H1 (cell line): ENCODE data around the gene CERS1. TPM values are rescaled to one million over a fixed set of nuclear protein-coding genes. Genes with fewer than 3 reads are reported as not detected.

ENCODE experiments used
- CTCF ChIA-PET: fragments of 300-600 bp; sonication (Branson Sonifier 250); formaldehyde crosslinking; loops from one replicate; lab custom pipeline; 2021; ENCODE audit not compliant: partially characterized antibody; lab: Charles Lee
- POLR2A ChIA-PET: fragments of 300-600 bp; sonication (Branson Sonifier 250); formaldehyde crosslinking; loops from one replicate; lab custom pipeline; 2021; ENCODE audit warnings: inconsistent platforms; ENCODE audit not compliant: partially characterized antibody; lab: Charles Lee
- DNase-seq, 2 experiments: peaks; one replicate each; pipeline versions ENCODE4 v3.0.0 to v3.0.0-alpha.2; 2010 to 2022; ENCODE audit warnings: low spot score in 2 of 2, low read depth in 1 of 2, mixed read lengths in 1 of 2
- FAIRE-seq: peaks from 2 replicates; lab custom pipeline; 2011; peaks lifted over from hg19 to GRCh38; lab: Jason Lieb, UNC
- H2AFZ ChIP-seq: 2 replicates; pipeline ENCODE4 v1.8.1; 2012; ENCODE audit warnings: low read length, inconsistent platforms
- H2AK5ac ChIP-seq: 2 replicates; pipeline ENCODE4 v1.6.1; 2013; ENCODE audit warnings: low read depth, low read length
- H2BK120ac ChIP-seq: replicated peaks from 2 replicates; pipeline ENCODE3; 2013; ENCODE audit warnings: low read depth, low read length, inconsistent platforms
- H2BK12ac ChIP-seq: 2 replicates; pipeline ENCODE4 v1.6.1; 2013; ENCODE audit warnings: low read depth, low read length
- H2BK15ac ChIP-seq: 2 replicates; pipeline ENCODE4 v1.6.1; 2013; ENCODE audit warnings: low read length
- H2BK20ac ChIP-seq: 2 replicates; pipeline ENCODE4 v1.6.1; 2013; ENCODE audit warnings: low read length
- H2BK5ac ChIP-seq: 2 replicates; pipeline ENCODE4 v1.6.1; 2013; ENCODE audit warnings: low read depth, low read length
- H3K14ac ChIP-seq: 2 replicates; pipeline ENCODE4 v1.6.1; 2013; ENCODE audit warnings: inconsistent platforms; ENCODE audit not compliant: insufficient read length
- H3K18ac ChIP-seq: 2 replicates; pipeline ENCODE4 v1.6.1; 2013; ENCODE audit warnings: low read length; ENCODE audit errors: extremely low read depth
- H3K23ac ChIP-seq: 2 replicates; pipeline ENCODE4 v1.6.1; 2013; ENCODE audit warnings: inconsistent platforms; ENCODE audit not compliant: insufficient read length
- H3K23me2 ChIP-seq: 2 replicates; pipeline ENCODE4 v1.6.1; 2013; ENCODE audit warnings: low read depth, low read length
- H3K27ac ChIP-seq: 2 replicates; pipeline ENCODE4 v1.6.1; 2011; ENCODE audit warnings: low read depth, low read length, inconsistent platforms
- H3K27me3 ChIP-seq, 4 experiments: replicated peaks in 1 of 4; 1 replicate in 1 of 4; 2 replicates in 3 of 4; pipeline versions ENCODE4 v1.6.1 to v1.8.1; 2011 to 2013; ENCODE audit warnings: low read length in 3 of 4, mild to moderate bottlenecking in 3 of 4, inconsistent platforms in 2 of 4, mixed read lengths in 2 of 4, moderate library complexity in 1 of 4; ENCODE audit not compliant: control insufficient read depth in 3 of 4, insufficient read depth in 3 of 4; ENCODE audit errors: extremely low read depth in 1 of 4
- H3K36me3 ChIP-seq, 4 experiments: 2 replicates each; pipeline versions ENCODE4 v1.6.1 to v1.8.1; 2011 to 2013; ENCODE audit warnings: mild to moderate bottlenecking in 4 of 4, low read length in 3 of 4, moderate library complexity in 2 of 4, control low read depth in 1 of 4, inconsistent platforms in 1 of 4; ENCODE audit not compliant: insufficient read depth in 4 of 4, control insufficient read depth in 2 of 4
- H3K4ac ChIP-seq: replicated peaks from 2 replicates; pipeline ENCODE3; 2013; ENCODE audit warnings: low read length, low read depth, mixed read lengths, inconsistent platforms; ENCODE audit not compliant: insufficient read length
- H3K4me1 ChIP-seq, 4 experiments: replicated peaks in 1 of 4; 1 replicate in 1 of 4; 2 replicates in 3 of 4; pipeline versions ENCODE4 v1.6.1 to v1.8.1; 2011 to 2013; ENCODE audit warnings: low read length in 3 of 4, inconsistent platforms in 2 of 4, mixed read lengths in 1 of 4; ENCODE audit not compliant: insufficient read depth in 4 of 4, control insufficient read depth in 3 of 4
- H3K4me2 ChIP-seq, 2 experiments: 2 replicates each; pipeline versions ENCODE4 v1.6.1 to v1.8.1; 2011 to 2013; ENCODE audit warnings: low read depth in 2 of 2, low read length in 2 of 2, control low read depth in 1 of 2, inconsistent platforms in 1 of 2, mild to moderate bottlenecking in 1 of 2; ENCODE audit not compliant: insufficient read depth in 1 of 2
- H3K4me3 ChIP-seq, 4 experiments: fragments of 200-600, 300-600 bp in 1 of 4; sonication (generic), shearing (Covaris generic), sonication (Bioruptor Twin) in 1 of 4; 2 replicates each; pipeline versions ENCODE4 v1.5.1 to v1.8.1; 2011 to 2016; ENCODE audit warnings: low read length in 4 of 4, low read depth in 3 of 4, control low read depth in 2 of 4, inconsistent platforms in 2 of 4, mild to moderate bottlenecking in 2 of 4, mixed read lengths in 1 of 4, moderate library complexity in 1 of 4; ENCODE audit not compliant: insufficient read depth in 2 of 4; ENCODE audit errors: extremely low read depth in 1 of 4
- H3K56ac ChIP-seq: replicated peaks from 2 replicates; pipeline ENCODE3; 2013; ENCODE audit warnings: low read depth, mild to moderate bottlenecking, mixed read lengths, low read length, inconsistent platforms; ENCODE audit not compliant: insufficient read length
- H3K79me1 ChIP-seq: 2 replicates; pipeline ENCODE4 v1.6.1; 2013; ENCODE audit warnings: low read depth, low read length, control low read depth
- H3K79me2 ChIP-seq, 2 experiments: 2 replicates each; pipeline versions ENCODE4 v1.6.1 to v1.8.1; 2012 to 2013; ENCODE audit warnings: low read length in 2 of 2, mild to moderate bottlenecking in 2 of 2, inconsistent platforms in 1 of 2; ENCODE audit not compliant: insufficient read depth in 2 of 2, control insufficient read depth in 1 of 2
- H3K9ac ChIP-seq, 4 experiments: replicated peaks in 1 of 4; 1 replicate in 1 of 4; 2 replicates in 3 of 4; pipeline versions ENCODE4 v1.6.1 to v1.8.1; 2011 to 2013; ENCODE audit warnings: low read depth in 3 of 4, low read length in 3 of 4, control low read depth in 2 of 4, mild to moderate bottlenecking in 2 of 4, moderate library complexity in 2 of 4, inconsistent platforms in 1 of 4; ENCODE audit errors: extremely low read depth in 1 of 4
- H3K9me3 ChIP-seq, 2 experiments: 2 replicates each; pipeline versions ENCODE4 v1.6.1 to v1.8.1; 2012 to 2013; ENCODE audit warnings: mild to moderate bottlenecking in 2 of 2, moderate library complexity in 2 of 2, control low read depth in 1 of 2, inconsistent platforms in 1 of 2, low read depth in 1 of 2, low read length in 1 of 2, mixed read lengths in 1 of 2; ENCODE audit not compliant: insufficient read depth in 2 of 2
- H4K20me1 ChIP-seq, 2 experiments: replicated peaks in 1 of 2; 2 replicates each; pipeline versions ENCODE3 to v1.8.1; 2011 to 2013; ENCODE audit warnings: inconsistent platforms in 2 of 2, low read length in 2 of 2, mild to moderate bottlenecking in 1 of 2; ENCODE audit not compliant: insufficient read depth in 2 of 2, control insufficient read depth in 1 of 2
- H4K5ac ChIP-seq: 2 replicates; pipeline ENCODE4 v1.6.1; 2013; ENCODE audit warnings: low read length, low read depth, mixed read lengths, inconsistent platforms; ENCODE audit not compliant: insufficient read length
- H4K8ac ChIP-seq: 2 replicates; pipeline ENCODE4 v1.8.0; 2013; ENCODE audit warnings: mild to moderate bottlenecking, moderate library complexity, low read length, inconsistent platforms; ENCODE audit not compliant: insufficient read depth; ENCODE audit errors: extremely low read depth
- H4K91ac ChIP-seq: replicated peaks from 2 replicates; pipeline ENCODE3; 2013; ENCODE audit warnings: low read length, mixed read lengths, inconsistent platforms; ENCODE audit not compliant: insufficient read length
- ATF2 ChIP-seq: IDR thresholded peaks from 2 replicates; pipeline ENCODE4 v1.6.1; 2012; ENCODE audit warnings: low read length, inconsistent platforms
- CREB1 ChIP-seq: IDR thresholded peaks from 2 replicates; pipeline ENCODE4 v1.6.1; 2012; ENCODE audit warnings: inconsistent platforms
- JUND ChIP-seq: IDR thresholded peaks from 2 replicates; pipeline ENCODE4 v1.6.1; 2011; ENCODE audit warnings: mild to moderate bottlenecking, improper control_type of control experiment, low read length
- PHF8 ChIP-seq: fragments of 200-600 bp; sonication (generic); conservative IDR thresholded peaks from 2 replicates; pipeline ENCODE4 v1.7.1; 2012; ENCODE audit warnings: low read depth, mild to moderate bottlenecking, inconsistent platforms, low read length, moderate library complexity
- RXRA ChIP-seq: IDR thresholded peaks from 2 replicates; pipeline ENCODE4 v1.6.1; 2011; ENCODE audit warnings: low read depth, mild to moderate bottlenecking, low read length, moderate library complexity; ENCODE audit not compliant: insufficient read depth
- SRF ChIP-seq: IDR thresholded peaks from 2 replicates; pipeline ENCODE4 v1.6.1; 2011; ENCODE audit warnings: mild to moderate bottlenecking, low read depth, low read length, moderate library complexity
- WGBS, 2 experiments: shearing (Covaris generic) in 1 of 2; methylation state at CpG; one replicate each; pipeline versions ENCODE4 v1.1.6 to v1.1.7; 2013 to 2015; ENCODE audit warnings: low lambda C conversion rate in 2 of 2, mixed read lengths in 2 of 2, inconsistent platforms in 1 of 2, low coverage in 1 of 2, missing lambda C conversion rate in 1 of 2; ENCODE audit not compliant: insufficient replicate concordance in 2 of 2, insufficient coverage in 1 of 2, insufficient read length in 1 of 2; ENCODE audit errors: extremely low coverage in 1 of 2, missing lambda C conversion rate in 1 of 2; 5-methylcytosine and 5-hydroxymethylcytosine counted together
- polyA plus RNA-seq, 7 experiments: library from polyadenylated mRNA; depleted of rRNA in 3 of 7; stranded (reverse) in 5 of 7; unstranded in 2 of 7; fragments of >200 nt in 5 of 7; fragments of 200-250 nt in 2 of 7; gene quantifications; 1 replicate in 5 of 7; 2 replicates in 1 of 7; 4 replicates in 1 of 7; pipeline versions ENCODE4 v1.2.1 to v1.2.3, GENCODE V29; 2011 to 2013; ENCODE audit warnings: missing spikeins in 2 of 7, mixed read lengths in 2 of 7
- total RNA-seq: library from RNA; stranded (reverse); fragmentation: NEBNext Ultra II Directional; extraction: Animal tissue kit (Norgen Biotek cat#: 25700); gene quantifications from 2 replicates; pipeline ENCODE4 v1.2.1, GENCODE V29; 2021

CERS1 gene
- total and polyA plus RNA-seq, 2 of the 8 experiments (the other 6 are each of a cell fraction or from before 2014, with no cell fraction given): 18.6 to 51.0 TPM

GRCh38 chr19:18905513-18906236, 9.7 kb upstream of the CERS1 start:
- no peaks in the 10 kb centered on the region for H3K4me1 ChIP-seq
- H3K23me2 ChIP-seq: no peaks in the 10 kb centered on the region
- WGBS, 2 experiments: 95% methylated on average over 24 of the region's 26 CpGs; no CpG with 5 or more reads in 1 of the 2 experiments
- FAIRE-seq: no peak
- H3K79me2 ChIP-seq: no peaks in the 10 kb centered on the region
- H2AFZ ChIP-seq: no peak overlapping the region
- H2BK15ac ChIP-seq: no peak overlapping the region
- H3K9ac ChIP-seq: no peak overlapping the region
- H3K4ac ChIP-seq: no peak overlapping the region
- no peaks in the 10 kb centered on the region for H3K79me1 ChIP-seq
- H3K36me3 ChIP-seq: peaks cover 0 to 28% (median 5%) of the 10 kb centered on the region in 4 experiments; a peak in 5 of 8 replicates
- no peak overlapping the region for H3K23ac ChIP-seq
- no peak overlapping the region for H2AK5ac ChIP-seq
- H4K20me1 ChIP-seq: peaks cover 0 to 12% of the 10 kb centered on the region in 2 experiments
- H3K14ac ChIP-seq: no peak overlapping the region
- H2BK20ac ChIP-seq: no peak overlapping the region
- H4K91ac ChIP-seq: no peak overlapping the region
- no peaks in the 10 kb centered on the region for H3K27me3 ChIP-seq
- no peak overlapping the region for H3K56ac ChIP-seq
- no peak overlapping the region for H2BK120ac ChIP-seq
- no peak for DNase-seq
- TF ChIP-seq SRF (no peak), ATF2 (no peak), JUND (no peak), RXRA (no peak), PHF8 (no peak), CREB1 (no peak)
- POLR2A ChIA-PET: interaction anchor here (1.2 to 4.5 kb wide), 4 partner anchors 8 to 13 kb away, joined by 3 to 21 read pairs (median 6); partner anchors contain the start of genes COPE and DDX49
- no peak overlapping the region for H2BK5ac ChIP-seq
- no peak overlapping the region for H3K4me2 ChIP-seq
- peak overlapping the region; percentile 25; the same call in 1 of the 2 replicates for H4K8ac ChIP-seq
- no peak overlapping the region for H3K18ac ChIP-seq
- H3K27ac ChIP-seq: no peak overlapping the region
- H4K5ac ChIP-seq: no peak overlapping the region
- H3K4me3 ChIP-seq: no peak overlapping the region
- no peak overlapping the region for H2BK12ac ChIP-seq
- H3K9me3 ChIP-seq: no peaks in the 10 kb centered on the region
- CTCF ChIA-PET: interaction anchor here (1.9 to 7.8 kb wide), 3 partner anchors 10 to 13 kb away, joined by 5 to 34 read pairs (median 13); partner anchors contain the start of genes COPE and DDX49
